Activated CD4-positive, alpha-beta T cell treated with anti-CD3 and anti-CD28 coated beads, Interleukin-2, Interleukin-6, amounts not matched to agents 100 ng/mL and 50 ng/mL, durations not matched to agents 16 hours and 8 hours (primary cell): ENCODE results near the gene EPB41L1.
A peak's percentile ranks its signal among the peaks of the same experiment; 100 is the strongest.

Source experiments
- DNase-seq: peaks from one replicate; pipeline ENCODE4 v3.0.0-alpha.2; 2020

The EPB41L1 gene

GRCh38 chr20:36231331-36231730, 76.8 kb downstream of the EPB41L1 start:
- DNase-seq: no peak

- DNase-seq: no peak
Measured at GRCh38 chr20:36234771-36235320, 80.3 kb downstream of the EPB41L1 start.

DNA sequence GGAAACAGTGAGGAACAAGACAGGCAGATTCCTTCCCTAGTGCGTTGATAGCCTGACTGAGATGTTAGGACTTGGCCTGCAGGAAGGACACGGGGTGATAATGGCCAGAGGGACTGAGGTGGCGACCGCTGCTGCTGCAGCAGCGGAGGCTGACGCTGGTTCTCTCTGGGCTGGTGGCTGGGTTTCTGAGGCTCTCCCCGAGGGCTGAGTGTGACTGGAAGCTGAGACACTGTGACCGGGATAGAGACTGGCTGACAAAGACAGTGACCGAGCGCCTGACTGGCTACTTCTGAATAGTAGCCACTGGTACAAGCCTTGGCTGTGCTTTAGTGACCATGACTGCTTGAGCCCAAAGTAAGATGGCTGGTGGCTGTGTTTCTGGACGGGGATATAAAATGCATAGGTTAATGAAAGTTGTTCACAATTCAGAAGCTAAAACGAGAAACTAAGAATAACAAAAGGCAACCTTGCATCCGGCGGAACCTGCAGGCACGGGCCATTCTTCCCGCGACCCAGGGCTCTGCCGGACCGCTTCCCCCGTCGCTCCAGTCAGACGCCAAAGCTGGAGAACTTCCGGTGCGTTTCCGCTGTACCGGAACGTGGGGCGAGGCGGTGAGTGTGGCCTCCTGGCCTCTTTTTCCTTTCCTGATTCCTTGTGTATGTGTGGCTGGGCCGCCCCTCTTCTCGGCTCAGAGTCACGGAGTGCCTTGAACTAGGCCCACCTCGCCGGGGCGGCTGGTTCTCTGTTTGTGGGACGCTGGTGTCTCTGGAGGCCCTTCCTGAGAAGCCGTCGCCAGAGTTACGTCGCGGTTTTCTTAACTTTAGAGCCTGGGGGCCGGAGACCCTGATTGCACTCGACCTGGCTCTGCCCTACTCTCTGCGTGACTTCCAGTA, 81.6 kb downstream of the EPB41L1 start, which contains the start of gene AAR2:
Gene AAR2, plus strand, starts transcription at position 587 of the 894 bp plus-strand sequence. CDS start 3,391 bp downstream, outside the sequence.
- peak; percentile 88 for DNase-seq

- DNase-seq: no peak
Measured at GRCh38 chr20:36236786-36237121, 82.2 kb downstream of the EPB41L1 start.

DNA sequence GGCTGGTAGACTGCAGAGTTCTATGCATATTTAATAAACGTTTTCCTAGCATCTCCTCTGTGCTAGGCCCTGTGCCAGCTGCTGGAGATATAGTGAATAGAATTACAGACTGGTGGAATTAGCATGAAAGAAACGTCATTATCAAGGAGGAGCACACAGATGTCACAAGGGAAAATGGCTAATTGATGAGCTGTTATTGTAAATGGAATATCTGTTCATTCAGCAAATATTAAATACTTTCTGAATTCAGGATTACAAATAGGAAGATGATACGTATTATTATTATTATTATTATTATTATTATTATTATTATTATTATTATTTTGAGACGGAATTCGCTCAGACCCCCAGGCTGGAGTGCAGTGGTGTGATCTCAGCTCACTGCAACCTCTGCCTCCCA, 82.9 kb downstream of the EPB41L1 start:
- no peak for DNase-seq

DNA sequence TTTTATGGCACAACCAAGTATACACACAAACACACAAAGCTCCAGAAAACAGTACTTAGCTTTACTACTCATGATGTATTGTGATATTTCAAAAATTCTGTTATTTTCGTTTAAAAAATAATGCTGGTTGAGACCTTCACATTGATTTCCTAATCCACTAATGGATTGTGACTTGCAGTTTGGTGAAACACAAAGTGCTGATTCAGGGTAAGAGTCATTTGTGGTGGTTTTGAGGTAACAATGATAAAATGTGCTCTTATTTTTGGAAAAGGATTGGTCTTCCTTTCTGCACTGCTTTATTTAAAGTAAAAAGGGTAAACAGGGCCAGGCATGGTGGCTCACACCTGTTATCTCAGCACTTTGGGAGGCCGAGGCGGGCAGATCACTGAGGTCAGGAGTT, 83.6 kb downstream of the EPB41L1 start:
- no peak for DNase-seq

DNA sequence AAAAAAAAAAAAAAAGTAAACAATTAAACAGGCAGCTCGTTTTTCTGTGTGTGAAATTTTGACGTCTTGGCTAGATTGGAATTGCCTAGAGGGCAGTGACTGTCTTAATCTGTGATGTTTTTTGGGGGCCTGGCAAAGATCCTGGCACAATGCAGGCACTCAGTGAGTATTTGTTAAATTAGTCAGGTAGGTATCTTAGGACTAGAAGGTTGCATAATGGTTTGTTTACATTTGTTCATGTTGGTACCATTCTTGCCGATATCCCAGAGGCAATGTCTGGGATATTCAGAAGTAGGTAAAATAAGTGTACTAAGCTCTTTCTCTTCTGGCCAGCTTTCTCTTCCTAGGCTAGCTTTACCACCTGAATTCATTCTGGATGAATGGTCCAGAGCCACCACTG, 84.2 kb downstream of the EPB41L1 start:
- no peak for DNase-seq

DNA sequence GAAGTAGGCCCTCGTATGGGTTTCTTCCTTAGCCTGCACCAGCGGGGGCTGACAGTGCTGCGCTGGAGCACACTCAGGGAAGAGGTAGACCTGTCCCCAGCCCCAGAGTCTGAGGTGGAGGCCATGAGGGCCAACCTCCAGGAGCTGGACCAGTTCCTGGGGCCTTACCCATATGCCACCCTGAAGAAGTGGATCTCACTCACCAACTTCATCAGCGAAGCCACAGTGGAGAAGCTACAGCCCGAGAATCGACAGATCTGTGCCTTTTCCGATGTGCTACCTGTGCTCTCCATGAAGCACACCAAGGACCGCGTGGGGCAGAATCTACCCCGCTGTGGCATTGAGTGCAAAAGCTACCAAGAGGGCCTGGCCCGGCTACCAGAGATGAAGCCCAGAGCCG, 85.5 kb downstream of the EPB41L1 start:
- DNase-seq: no peak

GRCh38 chr20:36241678-36242077, 87.1 kb downstream of the EPB41L1 start:
- no peak for DNase-seq

GRCh38 chr20:36243726-36244125, 89.2 kb downstream of the EPB41L1 start:
- DNase-seq: no peak

DNA sequence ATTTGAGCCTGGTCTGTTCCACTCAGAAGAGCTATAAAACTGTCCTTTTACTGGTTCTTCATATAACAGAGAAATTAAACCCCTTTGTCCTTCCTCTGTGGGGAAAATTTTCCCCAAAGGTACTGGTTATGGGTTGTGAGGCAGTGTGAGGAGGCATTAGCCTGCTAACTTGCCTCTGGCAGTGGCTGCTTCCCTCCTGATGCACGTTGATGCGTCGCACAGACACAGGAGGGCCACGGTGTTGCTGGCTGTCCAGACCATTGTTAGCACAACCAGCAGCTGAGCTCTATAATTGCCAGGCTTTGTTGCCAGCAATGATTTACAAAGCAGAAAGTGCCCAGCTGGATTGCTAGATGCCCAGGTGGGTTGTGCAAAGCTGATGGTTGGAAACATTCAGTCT, 91.9 kb downstream of the EPB41L1 start:
- no peak for DNase-seq

DNA sequence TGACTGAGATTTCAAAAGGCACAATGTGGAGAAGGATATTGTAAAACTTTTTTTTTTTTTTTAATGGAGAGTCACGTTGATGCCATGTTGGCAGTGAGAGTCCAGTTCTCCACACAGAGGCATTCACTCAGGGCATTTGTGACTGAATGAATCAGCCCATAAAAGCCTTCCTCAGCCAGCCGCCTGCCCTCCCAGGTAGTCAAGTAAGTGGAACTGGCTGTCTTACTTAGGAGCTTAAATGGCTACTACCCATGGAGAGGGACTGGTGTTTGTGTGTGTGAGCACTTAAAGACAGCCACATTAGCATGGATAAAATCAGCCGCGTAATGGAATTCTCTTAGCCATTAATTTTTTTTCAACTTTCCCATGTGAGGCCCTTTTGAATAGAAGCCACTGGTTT, 94.3 kb downstream of the EPB41L1 start:
- no peak for DNase-seq

- DNase-seq: no peak
Measured at GRCh38 chr20:36249450-36249849, 94.9 kb downstream of the EPB41L1 start.

DNA sequence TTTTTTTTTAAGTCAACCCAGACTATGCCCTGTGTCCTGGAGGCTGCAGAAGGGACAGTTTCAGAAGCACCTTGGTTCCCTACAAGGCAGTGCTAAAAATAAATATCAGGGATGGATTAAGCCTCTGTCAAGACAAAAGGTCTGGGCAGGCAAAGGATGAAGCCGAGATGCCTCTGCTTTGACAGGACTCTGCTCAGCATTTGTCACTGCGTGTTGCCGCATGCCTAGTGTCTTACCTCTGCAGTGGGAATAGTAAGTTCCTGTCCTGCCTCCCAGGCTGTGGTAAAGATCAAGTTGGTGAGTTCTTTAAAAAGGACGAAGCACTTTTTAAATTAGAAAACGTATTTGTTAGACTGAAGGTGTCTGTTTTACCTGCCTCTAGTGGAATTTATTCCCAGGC, 96.9 kb downstream of the EPB41L1 start:
- DNase-seq: no peak

DNA sequence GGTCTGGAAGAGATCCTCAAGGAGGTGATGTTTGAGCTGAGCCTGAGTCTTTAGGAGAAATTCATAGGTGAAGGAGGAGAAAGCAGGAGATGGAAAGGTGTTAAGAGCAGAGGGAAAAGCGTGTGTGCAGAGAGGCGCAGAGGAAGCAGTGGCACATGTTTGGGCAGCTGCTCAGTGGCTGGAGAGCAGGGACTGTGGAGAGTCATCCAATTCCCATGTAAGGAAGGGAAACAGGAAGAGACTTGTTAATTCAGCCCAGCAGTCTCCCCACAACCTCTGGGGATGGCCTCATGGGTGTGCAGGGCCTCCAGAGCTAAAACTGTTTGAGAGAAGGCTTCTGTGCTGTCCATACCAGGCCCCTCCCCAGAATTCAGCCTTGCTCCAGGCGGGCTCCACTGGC, 98.0 kb downstream of the EPB41L1 start:
- no peak for DNase-seq

- no peak for DNase-seq
Measured at GRCh38 chr20:36253036-36253435, 98.5 kb downstream of the EPB41L1 start.

DNA sequence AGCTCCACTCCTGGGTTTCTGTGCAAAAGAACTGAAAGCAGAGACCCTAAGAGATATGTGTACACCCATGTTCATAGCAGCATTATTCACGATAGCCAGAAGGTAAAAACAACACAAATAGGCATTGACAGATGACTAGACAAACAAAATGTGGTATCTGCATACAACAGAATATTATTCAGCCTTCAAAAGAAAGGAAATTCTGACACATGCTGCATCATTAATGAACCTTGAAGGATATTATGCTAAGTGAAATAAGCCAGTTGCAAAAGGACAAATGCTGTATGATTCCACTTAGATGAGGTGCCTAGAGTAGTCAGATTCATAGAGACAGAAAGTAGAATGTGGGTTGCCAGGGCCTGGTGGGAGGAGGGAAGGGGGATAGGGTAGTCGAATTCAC, 99.5 kb downstream of the EPB41L1 start:
- no peak for DNase-seq

GRCh38 chr20:36255445-36255844, 100.9 kb downstream of the EPB41L1 start:
- no peak for DNase-seq

GRCh38 chr20:36259177-36260061, 104.9 kb downstream of the EPB41L1 start:
- DNase-seq: no peak

DNA sequence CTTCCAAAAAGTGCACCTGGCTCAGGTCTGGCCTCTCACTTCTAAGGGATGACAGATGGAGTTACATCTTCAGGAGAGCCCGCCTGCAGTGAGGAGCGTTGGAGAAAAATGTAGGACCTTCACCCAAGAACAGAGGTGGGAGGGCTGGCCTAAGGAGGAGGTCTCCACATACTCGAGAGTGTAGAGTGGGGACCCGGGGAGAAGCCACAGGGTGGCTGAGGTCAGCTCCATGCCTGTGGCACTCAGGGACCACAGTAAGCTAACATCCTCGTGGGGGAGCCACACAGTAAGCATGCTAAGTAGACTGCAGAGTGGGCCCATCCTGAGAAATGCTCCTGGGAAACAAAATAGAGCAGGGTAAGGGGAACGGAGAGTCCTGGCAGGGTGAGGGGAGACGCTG, 105.8 kb downstream of the EPB41L1 start:
- DNase-seq: no peak

GRCh38 chr20:36261389-36262105, 107.0 kb downstream of the EPB41L1 start:
- DNase-seq: no peak

DNA sequence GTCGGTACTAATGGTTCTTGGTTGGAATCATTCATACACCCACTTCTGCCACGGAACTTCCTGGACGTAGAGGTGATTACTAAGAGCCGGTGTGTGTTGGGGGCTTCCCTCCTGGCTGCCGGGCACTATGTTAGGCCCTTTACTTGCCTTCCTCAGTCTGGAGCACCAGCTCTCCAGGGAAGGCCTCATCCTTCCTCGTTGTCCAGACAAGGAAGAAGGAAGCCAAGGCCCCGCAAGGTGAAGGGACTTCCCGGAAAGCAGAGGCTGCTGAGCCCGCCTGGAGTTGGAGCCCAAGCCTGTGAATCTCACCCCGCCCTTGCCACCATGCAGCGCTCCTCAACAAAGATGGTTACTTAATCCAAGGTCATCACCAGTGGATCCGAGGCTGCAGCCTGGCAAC, 107.9 kb downstream of the EPB41L1 start:
- no peak for DNase-seq
